Measurements from ENCODE around the gene ZMAT5.
A peak's percentile ranks its signal among the peaks of the same experiment; 100 is the strongest.
"Not testable (repeated sequence)": the region's sequence is repeated elsewhere in the genome, so short reads cannot be mapped to it uniquely, and the experiment has no call there.

The ZMAT5 gene

GRCh38 chr22:29784451-29785361 lies 17.9 kb upstream of the ZMAT5 start:
- DNase-seq = no peak

- no peak for DNase-seq
Measured at GRCh38 chr22:29782061-29782845, 15.4 kb upstream of the ZMAT5 start.

- DNase-seq = no peak
Measured at GRCh38 chr22:29780748-29781676, 14.2 kb upstream of the ZMAT5 start.

GRCh38 chr22:29780220-29780619 lies 13.4 kb upstream of the ZMAT5 start:
- no peak for DNase-seq

GRCh38 chr22:29773233-29773632 lies 6.4 kb upstream of the ZMAT5 start:
- DNase-seq = no peak

- no peak for DNase-seq
Measured at GRCh38 chr22:29772170-29772641, 5.4 kb upstream of the ZMAT5 start.

- DNase-seq = no peak
Measured at GRCh38 chr22:29769723-29770321, 3.0 kb upstream of the ZMAT5 start.

- DNase-seq = no peak
Measured at GRCh38 chr22:29768052-29768693, 1.4 kb upstream of the ZMAT5 start.

- DNase-seq = peak; percentile 92
Measured at GRCh38 chr22:29767171-29768051, 604 bp upstream of the ZMAT5 start, which contains the start of gene UQCR10. Gene UQCR10, plus strand, starts transcription at chr22:29767369. Its CDS starts 30 bp downstream, at chr22:29767399.

GRCh38 chr22:29765905-29766631 lies 739 bp downstream of the ZMAT5 start:
- DNase-seq = peak; percentile 7

- DNase-seq = no peak
Measured at GRCh38 chr22:29762263-29762662, 4.5 kb downstream of the ZMAT5 start.

- no peak for DNase-seq
Measured at GRCh38 chr22:29758959-29759358, 7.8 kb downstream of the ZMAT5 start.

- DNase-seq = no peak
Measured at GRCh38 chr22:29758068-29758622, 8.7 kb downstream of the ZMAT5 start.

- DNase-seq = no peak
Measured at GRCh38 chr22:29757096-29757495, 9.7 kb downstream of the ZMAT5 start.

GRCh38 chr22:29756341-29756740 lies 10.5 kb downstream of the ZMAT5 start:
- no peak for DNase-seq

GRCh38 chr22:29755889-29756288 lies 10.9 kb downstream of the ZMAT5 start:
- DNase-seq = no peak

- DNase-seq = not testable (repeated sequence)
Measured at GRCh38 chr22:29754658-29755395, 12.0 kb downstream of the ZMAT5 start.

GRCh38 chr22:29753808-29754657 lies 12.8 kb downstream of the ZMAT5 start:
- DNase-seq = no peak
